Thyroid gland (tissue), 4 donors: ENCODE results near the gene MEIS1. TPM values are rescaled to one million over a fixed set of nuclear protein-coding genes. Genes with fewer than 3 reads are reported as not detected.

Source experiments
- DNase-seq, 2 donors: peaks; one replicate each; pipeline ENCODE4 v3.0.0-alpha.2; 2019
- H3K27ac ChIP-seq, 3 donors: fragments of 200-600 bp; sonication (generic); 1 replicate in 2 of 3; 2 replicates in 1 of 3; pipeline ENCODE4 v1.5.1; 2016 to 2019; ENCODE audit warnings: mild to moderate bottlenecking in 1 of 3, moderate library complexity in 1 of 3
- H3K27me3 ChIP-seq: fragments of 200-600 bp; sonication (generic); one replicate; pipeline ENCODE4 v1.5.1; 2019
- H3K36me3 ChIP-seq, 2 donors: fragments of 200-600 bp; sonication (generic); one replicate each; pipeline ENCODE4 v1.5.1; 2016 to 2019
- H3K4me1 ChIP-seq, 2 donors: fragments of 200-600 bp; sonication (generic); one replicate each; pipeline ENCODE4 v1.5.1; 2017 to 2019
- H3K4me3 ChIP-seq, 3 donors: fragments of 200-600 bp; sonication (generic); replicated peaks in 1 of 3; 1 replicate in 2 of 3; 2 replicates in 1 of 3; pipeline ENCODE4 v1.5.1; 2016; ENCODE audit warnings: mild to moderate bottlenecking in 1 of 3
- H3K9me3 ChIP-seq: fragments of 200-600 bp; sonication (generic); one replicate; pipeline ENCODE4 v1.5.1; 2017
- POLR2A ChIP-seq, 2 donors: fragments of 450-650 bp; IDR thresholded peaks; one replicate each; pipeline ENCODE4 v1.6.1; 2017; ENCODE audit warnings: antibody characterized with exemption in 2 of 2, mild to moderate bottlenecking in 2 of 2, moderate library complexity in 1 of 2
- WGBS, 2 donors: methylation state at CpG; one replicate each; pipeline ENCODE4 v1.1.5; 2017; 5-methylcytosine and 5-hydroxymethylcytosine counted together
- intact Hi-C: fragments of 100-400 bp; cut with DNase I; formaldehyde crosslinking; loops from one replicate; pipeline ENCODE4 v1.15.1; 2023
- total RNA-seq, 4 donors: library from RNA; depleted of rRNA; stranded (reverse); fragments of >200 nt; gene quantifications; one replicate each; pipeline ENCODE4 v1.2.3, GENCODE V29; 2016
- TF ChIP-seq, protein P1 (sequence below), 6 experiments: fragments of 200-600 bp in 3 of 6; fragments of 450-650 bp in 3 of 6; sonication (generic) in 3 of 6; IDR thresholded peaks; one replicate each; pipeline ENCODE4 v1.5.1; 2016 to 2019; ENCODE audit warnings: antibody characterized with exemption in 6 of 6, mild to moderate bottlenecking in 2 of 6, inconsistent platforms in 1 of 6, moderate library complexity in 1 of 6

Gene MEIS1
- 10 to 100 TPM in 2 of 4 donors, 1 to 10 TPM in 2; 6.8 to 11.8 (median 9.4) TPM for total RNA-seq

DNA sequence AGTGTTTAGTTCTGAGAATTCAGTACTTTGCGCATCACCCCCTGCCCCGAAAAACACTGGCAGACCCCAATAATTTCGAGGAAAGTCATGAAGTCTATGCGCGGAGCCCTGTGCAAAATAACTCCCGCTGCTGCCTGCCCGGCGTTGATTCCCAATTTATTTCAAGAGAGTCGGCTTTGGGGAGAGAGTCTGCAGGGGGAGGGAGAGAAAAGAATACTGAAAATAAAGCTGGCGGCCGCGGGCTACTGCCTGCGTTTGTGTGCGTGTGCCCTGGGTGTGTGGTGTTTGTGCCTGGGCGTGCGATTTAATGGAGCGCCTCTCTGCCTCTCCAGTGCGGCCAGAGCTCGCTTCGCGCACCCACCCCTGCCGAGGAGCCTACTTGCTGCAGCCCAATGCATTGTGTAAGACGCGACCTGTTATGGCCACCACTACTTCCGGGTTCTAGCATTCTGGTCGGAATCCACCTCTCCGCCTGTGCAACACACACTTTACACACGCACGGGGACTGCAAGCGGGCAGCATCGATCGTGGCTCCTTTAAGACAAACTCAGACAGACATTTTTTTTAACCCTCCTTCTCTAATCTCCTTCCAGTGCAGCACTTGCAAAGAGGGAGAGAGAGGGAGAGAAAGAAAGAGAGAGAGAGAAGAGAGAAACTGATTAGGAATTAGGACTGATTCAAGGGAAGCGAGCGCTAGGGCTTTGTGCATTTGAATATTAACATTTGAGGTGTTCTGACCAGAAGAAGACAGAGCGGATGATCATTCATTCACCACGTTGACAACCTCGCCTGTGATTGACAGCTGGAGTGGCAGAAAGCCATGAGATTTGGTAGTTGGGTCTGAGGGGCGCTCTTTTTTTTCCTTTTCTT is at the start of gene MEIS1:
Gene MEIS1, plus strand, starts transcription at position 447 of the 870 bp plus-strand sequence. CDS start 732 bp downstream, outside the sequence.
- WGBS, 2 donors = 2 to 4% methylated on average over 38 of the region's 38 CpGs
- H3K9me3 ChIP-seq = no peaks in the 10 kb centered on the region

GRCh38 chr2:66387016-66387753 is 47.7 kb upstream of the MEIS1 start:
- Histone ChIP-seq H3K27me3 (no peaks in the 10 kb centered on the region), H3K36me3 (no peaks in the 10 kb centered on the region), H3K4me3 (no peak overlapping the region), H3K4me1 (no peaks in the 10 kb centered on the region), H3K9me3 (no peaks in the 10 kb centered on the region), H3K27ac (no peak overlapping the region)
- 76 to 78% methylated on average over 9 of the region's 9 CpGs for WGBS, 2 donors
- TF ChIP-seq, protein P1, sequence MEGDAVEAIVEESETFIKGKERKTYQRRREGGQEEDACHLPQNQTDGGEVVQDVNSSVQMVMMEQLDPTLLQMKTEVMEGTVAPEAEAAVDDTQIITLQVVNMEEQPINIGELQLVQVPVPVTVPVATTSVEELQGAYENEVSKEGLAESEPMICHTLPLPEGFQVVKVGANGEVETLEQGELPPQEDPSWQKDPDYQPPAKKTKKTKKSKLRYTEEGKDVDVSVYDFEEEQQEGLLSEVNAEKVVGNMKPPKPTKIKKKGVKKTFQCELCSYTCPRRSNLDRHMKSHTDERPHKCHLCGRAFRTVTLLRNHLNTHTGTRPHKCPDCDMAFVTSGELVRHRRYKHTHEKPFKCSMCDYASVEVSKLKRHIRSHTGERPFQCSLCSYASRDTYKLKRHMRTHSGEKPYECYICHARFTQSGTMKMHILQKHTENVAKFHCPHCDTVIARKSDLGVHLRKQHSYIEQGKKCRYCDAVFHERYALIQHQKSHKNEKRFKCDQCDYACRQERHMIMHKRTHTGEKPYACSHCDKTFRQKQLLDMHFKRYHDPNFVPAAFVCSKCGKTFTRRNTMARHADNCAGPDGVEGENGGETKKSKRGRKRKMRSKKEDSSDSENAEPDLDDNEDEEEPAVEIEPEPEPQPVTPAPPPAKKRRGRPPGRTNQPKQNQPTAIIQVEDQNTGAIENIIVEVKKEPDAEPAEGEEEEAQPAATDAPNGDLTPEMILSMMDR (IDR thresholded peaks at IDR 0.05) = no peak
- no peak for TF ChIP-seq POLR2A (IDR thresholded peaks at IDR 0.05)
- intact Hi-C loops = no loop called here
- no peak for DNase-seq

More for the DNA sequence above, at the start of gene MEIS1:
- intact Hi-C loops = loop anchor here (10.0 kb wide), 1 partner anchor 1040 kb away; no protein-coding TSS in a partner anchor
- DNase-seq = peak; percentile 75 to 80
- peaks cover 4 to 21% of the 10 kb centered on the region in 2 donors for H3K4me1 ChIP-seq
- peak within 1 kb of the TSS; percentile 64 to 81 (median 73) for H3K27ac ChIP-seq
- TF ChIP-seq POLR2A (IDR thresholded peaks at IDR 0.05) = peak; percentile 25 to 76
- TF ChIP-seq, protein P1 (IDR thresholded peaks at IDR 0.05) = no peak
- peak within 1 kb of the TSS; percentile 16 to 59 (median 44) for H3K4me3 ChIP-seq
- no peaks in the 10 kb centered on the region for H3K36me3 ChIP-seq
- H3K27me3 ChIP-seq = peaks cover 6% of the 10 kb centered on the region

DNA sequence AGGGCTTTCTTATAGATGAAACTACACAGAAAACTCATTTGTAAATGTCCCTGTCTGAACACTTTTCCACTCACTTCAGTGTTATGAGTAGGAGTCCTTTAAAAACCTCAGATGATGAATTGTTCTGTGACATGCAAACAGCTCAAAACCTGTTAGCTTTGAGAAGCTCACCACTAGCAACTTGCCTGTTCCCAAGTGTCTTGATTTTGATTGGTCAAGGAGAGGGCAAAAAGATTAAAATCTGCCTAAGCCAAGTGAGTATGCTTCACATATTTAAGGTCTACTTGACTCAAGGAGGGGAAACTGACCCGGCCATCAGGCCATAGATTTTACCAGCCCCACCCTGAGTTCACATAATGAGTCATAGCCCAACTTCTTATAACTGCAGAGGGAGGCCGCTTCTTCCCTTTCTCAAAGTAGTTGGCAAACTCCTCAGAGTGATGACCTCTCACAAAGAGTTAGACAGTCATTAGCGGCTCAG is 45.2 kb upstream of the MEIS1 start:
- DNase-seq = no peak
- no peak for TF ChIP-seq POLR2A (IDR thresholded peaks at IDR 0.05)
- TF ChIP-seq, protein P1 (IDR thresholded peaks at IDR 0.05) = no peak
- H3K9me3 ChIP-seq = no peaks in the 10 kb centered on the region
- H3K27ac ChIP-seq = no peak overlapping the region
- H3K4me3 ChIP-seq = no peak overlapping the region
- no peaks in the 10 kb centered on the region for H3K4me1 ChIP-seq
- no peaks in the 10 kb centered on the region for H3K27me3 ChIP-seq
- intact Hi-C loops = no loop called here
- no peaks in the 10 kb centered on the region for H3K36me3 ChIP-seq
- whole genome bisulfite sequencing, 2 donors = 68 to 72% methylated on average over 3 of the region's 3 CpGs

DNA sequence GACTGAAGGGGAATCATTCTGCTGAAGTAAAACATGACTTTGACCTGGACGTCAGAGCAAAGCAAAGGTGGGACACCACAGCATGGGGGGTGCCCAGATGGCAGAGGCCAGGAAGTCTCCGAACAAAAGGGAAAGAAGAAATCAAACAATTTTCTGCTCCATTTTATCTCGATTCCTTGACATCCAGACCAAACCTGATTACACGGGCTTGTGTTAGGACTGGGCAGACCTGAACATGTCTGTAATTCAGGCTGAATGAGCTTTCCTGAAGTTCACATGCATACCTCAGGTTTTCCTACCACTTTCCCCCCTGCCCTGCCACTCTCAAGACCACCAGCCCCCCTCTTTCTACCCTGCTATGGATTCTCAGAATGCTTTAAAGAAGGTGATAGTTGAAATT is 44.8 kb upstream of the MEIS1 start:
- no peak overlapping the region for H3K4me3 ChIP-seq
- DNase-seq = no peak
- no peak overlapping the region for H3K27ac ChIP-seq
- H3K4me1 ChIP-seq = no peaks in the 10 kb centered on the region
- 86 to 94% methylated on average over 4 of the region's 4 CpGs for WGBS, 2 donors
- TF ChIP-seq, protein P1 (IDR thresholded peaks at IDR 0.05) = no peak
- TF ChIP-seq POLR2A (IDR thresholded peaks at IDR 0.05) = no peak
- intact Hi-C loops = no loop called here
- H3K36me3 ChIP-seq = no peaks in the 10 kb centered on the region
- H3K9me3 ChIP-seq = no peaks in the 10 kb centered on the region
- no peaks in the 10 kb centered on the region for H3K27me3 ChIP-seq
